Heart left ventricle (tissue), 16 donors: ENCODE measurements around the gene FAM131A. TPM values are rescaled to one million over a fixed set of nuclear protein-coding genes. Genes with fewer than 3 reads are reported as not detected.
A peak's percentile ranks its signal among the peaks of the same experiment; 100 is the strongest.

Experiments
- ATAC-seq, 4 donors: fragments of 200-7000 bp; cut with Tn5 transposase; one replicate each; pipeline ENCODE4 v1.9.1; 2020 to 2022; ENCODE audit warnings: moderate library complexity in 4 of 4, mild to moderate bottlenecking in 3 of 4, moderate number of reproducible peaks in 1 of 4
- DNase-seq, 5 donors: peaks; one replicate each; pipeline ENCODE4 v3.0.0-alpha.2; 2020
- H3K27ac ChIP-seq, 12 donors: fragments of 200-600 bp; sonication (generic) in 4 of 12; one replicate each; pipeline versions ENCODE4 v1.5.0 to v1.8.0; 2016 to 2022; ENCODE audit warnings: mild to moderate bottlenecking in 2 of 12
- H3K27me3 ChIP-seq, 9 donors: fragments of 200-600 bp; sonication (generic) in 2 of 9; one replicate each; pipeline versions ENCODE4 v1.5.1 to v1.8.0; 2016 to 2022; ENCODE audit warnings: mild to moderate bottlenecking in 3 of 9
- H3K36me3 ChIP-seq, 9 donors: fragments of 200-600 bp; sonication (generic) in 2 of 9; one replicate each; pipeline versions ENCODE4 v1.5.0 to v1.8.0; 2018 to 2022; ENCODE audit warnings: mild to moderate bottlenecking in 2 of 9
- H3K4me1 ChIP-seq, 12 donors: fragments of 200-600 bp; sonication (generic) in 4 of 12; one replicate each; pipeline versions ENCODE4 v1.5.0 to v1.8.0; 2016 to 2022; ENCODE audit warnings: mild to moderate bottlenecking in 3 of 12
- H3K4me3 ChIP-seq, 12 donors: fragments of 200-600 bp; sonication (generic) in 4 of 12; one replicate each; pipeline versions ENCODE4 v1.5.0 to v1.8.0; 2017 to 2022; ENCODE audit warnings: mild to moderate bottlenecking in 9 of 12, moderate library complexity in 4 of 12
- H3K9me3 ChIP-seq, 12 donors: fragments of 200-600 bp; sonication (generic) in 4 of 12; one replicate each; pipeline versions ENCODE4 v1.5.0 to v1.8.0; 2016 to 2022; ENCODE audit warnings: mild to moderate bottlenecking in 1 of 12
- POLR2A ChIP-seq, 2 donors: fragments of 450-650 bp; IDR thresholded peaks; one replicate each; pipeline ENCODE4 v1.6.1; 2017; ENCODE audit warnings: antibody characterized with exemption in 2 of 2, mild to moderate bottlenecking in 2 of 2, moderate library complexity in 2 of 2
- WGBS, 4 donors: extraction: QIAGEN DNeasy Blood & Tissue Kit in 2 of 4; methylation state at CpG; one replicate each; pipeline versions ENCODE4 v1.1.5 to v1.1.7; 2013 to 2018; 5-methylcytosine and 5-hydroxymethylcytosine counted together
- intact Hi-C, 10 donors: fragments of 100-400 bp; cut with DNase I; formaldehyde crosslinking; loops; one replicate each; pipeline versions ENCODE4 v1.11.1 to v1.14.2; 2022
- polyA plus RNA-seq, 2 donors: library from polyadenylated mRNA; stranded (reverse); fragments of 200-250 nt; gene quantifications; one replicate each; pipeline ENCODE4 v1.2.3, GENCODE V29; 2013
- total RNA-seq, 9 donors: library from RNA; depleted of rRNA in 2 of 9; stranded (reverse); fragments of >200 nt in 2 of 9; fragmentation: NEBNext Ultra II Directional in 3 of 9; extraction: Animal tissue kit (Norgen Biotek cat#: 25700) in 3 of 9; gene quantifications; one replicate each; pipeline versions ENCODE4 v1.1.0 to v1.2.4, GENCODE V29; 2016 to 2023
- TF ChIP-seq, protein P1 (sequence below), 12 donors: fragments of 200-600 bp; sonication (generic) in 4 of 12; IDR thresholded peaks; one replicate each; pipeline versions ENCODE4 v1.5.0 to v1.8.0; 2018 to 2022; ENCODE audit warnings: antibody characterized with exemption in 12 of 12, mild to moderate bottlenecking in 5 of 12
- donor health status: ischemic (EF 13 %, LVEDD 7.1; RV severe dilation, severe dysfunction).
- donor health status: healthy with polysubstance abuse.
- donor health status: DM: no; HTN: yes; CAD: no.
- donor health status: DM: no; HTN: no; CAD: no.
- donor health status: ischemic (EF 25% LVEDD 6.9; RV normal size, moderate dysfunction).
- donor health status: ischemic (EF 25% LVEDD 5.7; RV mildly dilated, moderate dysfunction).
- donor health status: healthy.
- donor health status: DM: yes; HTN: yes; CAD: no.
- donor health status: ischemic (EF 35%, LVEDD 5.7; RV mildly dilated, moderate dysfunction).
- donor health status: nonischemic (EF 11% LVEDD 7.7; RV severe dilation, severe dysfunction).
- donor health status: DM: yes; HTN: yes; CAD: no.
- donor health status: PGD.
- donor health status: ischemic (EF 29% LVEDD 5.4; RV normal size, mild dysfunction).
- donor health status: nonischemic (EF 23%, LVEDD 6.1; RV moderate dilation, normal function).

The FAM131A gene
- total and polyA plus RNA-seq, 11 donors: 21.9 to 53.2 (median 30.9) TPM

DNA sequence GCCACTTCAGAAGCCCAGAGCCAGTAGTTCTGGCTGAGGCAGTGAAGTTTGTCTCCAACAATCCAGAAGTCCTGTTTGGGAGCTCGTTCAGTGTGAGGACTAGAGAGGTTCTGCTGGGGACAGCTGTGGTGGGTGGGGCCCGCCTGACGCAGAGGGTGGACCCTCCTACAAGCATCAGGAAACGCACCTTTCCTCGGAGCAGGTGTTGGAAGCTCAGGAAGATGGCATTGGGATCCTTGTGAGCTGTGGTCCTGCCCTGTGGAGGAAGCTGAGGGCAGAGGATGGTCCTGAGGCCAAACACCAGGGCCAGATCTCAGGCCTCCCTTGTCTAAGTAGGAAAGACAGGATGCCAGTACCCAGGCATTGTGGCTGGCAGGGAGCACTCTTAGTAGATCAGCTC, 35.5 kb downstream of the FAM131A start:
- peaks cover 0 to 25% (median 15%) of the 10 kb centered on the region in 9 donors for H3K36me3 ChIP-seq
- no peaks in the 10 kb centered on the region for H3K9me3 ChIP-seq
- no peak for TF ChIP-seq POLR2A (IDR thresholded peaks at IDR 0.05)
- TF ChIP-seq, protein P1, sequence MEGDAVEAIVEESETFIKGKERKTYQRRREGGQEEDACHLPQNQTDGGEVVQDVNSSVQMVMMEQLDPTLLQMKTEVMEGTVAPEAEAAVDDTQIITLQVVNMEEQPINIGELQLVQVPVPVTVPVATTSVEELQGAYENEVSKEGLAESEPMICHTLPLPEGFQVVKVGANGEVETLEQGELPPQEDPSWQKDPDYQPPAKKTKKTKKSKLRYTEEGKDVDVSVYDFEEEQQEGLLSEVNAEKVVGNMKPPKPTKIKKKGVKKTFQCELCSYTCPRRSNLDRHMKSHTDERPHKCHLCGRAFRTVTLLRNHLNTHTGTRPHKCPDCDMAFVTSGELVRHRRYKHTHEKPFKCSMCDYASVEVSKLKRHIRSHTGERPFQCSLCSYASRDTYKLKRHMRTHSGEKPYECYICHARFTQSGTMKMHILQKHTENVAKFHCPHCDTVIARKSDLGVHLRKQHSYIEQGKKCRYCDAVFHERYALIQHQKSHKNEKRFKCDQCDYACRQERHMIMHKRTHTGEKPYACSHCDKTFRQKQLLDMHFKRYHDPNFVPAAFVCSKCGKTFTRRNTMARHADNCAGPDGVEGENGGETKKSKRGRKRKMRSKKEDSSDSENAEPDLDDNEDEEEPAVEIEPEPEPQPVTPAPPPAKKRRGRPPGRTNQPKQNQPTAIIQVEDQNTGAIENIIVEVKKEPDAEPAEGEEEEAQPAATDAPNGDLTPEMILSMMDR (IDR thresholded peaks at IDR 0.05): no peak
- ATAC-seq (no peak), DNase-seq (no peak)
- intact Hi-C loops: loop anchor here (2.0 to 10.0 kb wide), 7 partner anchors 94 to 404 kb away; no protein-coding TSS in a partner anchor
- peak overlapping the region in 1 of 12 donors; percentile 37 for H3K27ac ChIP-seq
- peaks cover 0 to 35% (median 19%) of the 10 kb centered on the region in 12 donors for H3K4me1 ChIP-seq
- no peak overlapping the region for H3K4me3 ChIP-seq
- WGBS, 4 donors: 57 to 71% (median 71%) methylated on average over 5 of the region's 5 CpGs
- H3K27me3 ChIP-seq: peaks cover 0 to 17% (median 13%) of the 10 kb centered on the region in 9 donors

DNA sequence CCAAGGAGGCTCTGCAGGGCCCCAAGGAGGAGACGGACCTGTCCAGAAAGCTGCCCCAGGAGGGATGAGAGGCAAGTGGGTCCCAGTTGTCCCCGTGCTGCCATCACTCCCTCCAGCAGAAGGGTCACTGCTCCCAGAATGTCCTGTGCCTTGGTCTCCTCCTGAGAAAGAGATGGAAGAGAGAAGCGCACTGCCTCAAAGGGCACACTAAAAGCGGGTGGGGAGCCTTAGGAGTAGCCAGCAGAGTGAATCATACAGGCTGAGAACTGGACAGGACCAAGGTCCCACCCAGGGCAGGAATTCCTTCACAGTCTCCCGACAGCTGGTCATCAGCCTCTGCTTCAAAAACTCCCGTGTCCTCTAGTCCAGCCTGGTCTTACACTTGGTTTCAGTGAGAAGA, 36.0 kb downstream of the FAM131A start:
- 72 to 83% (median 80%) methylated on average over 6 of the region's 6 CpGs for WGBS, 4 donors
- Histone ChIP-seq H3K36me3 (peaks cover 0 to 20% (median 9%) of the 10 kb centered on the region in 9 donors), H3K4me3 (no peak overlapping the region), H3K27ac (peak overlapping the region in 1 of 12 donors; percentile 37), H3K27me3 (peaks cover 0 to 22% (median 16%) of the 10 kb centered on the region in 9 donors), H3K4me1 (peaks cover 0 to 35% (median 22%) of the 10 kb centered on the region in 12 donors), H3K9me3 (no peaks in the 10 kb centered on the region)
- TF ChIP-seq, protein P1 (IDR thresholded peaks at IDR 0.05): no peak
- TF ChIP-seq POLR2A (IDR thresholded peaks at IDR 0.05): no peak
- intact Hi-C loops: loop anchor here (2.0 to 10.0 kb wide), 7 partner anchors 94 to 404 kb away; no protein-coding TSS in a partner anchor
- DNase-seq (peak in 1 of 5 donors; percentile 47), ATAC-seq (peak in 3 of 4 donors; percentile 55 to 66 (median 56))

- Histone ChIP-seq H3K9me3 (no peaks in the 10 kb centered on the region), H3K27ac (no peak overlapping the region), H3K27me3 (peaks cover 0 to 40% (median 23%) of the 10 kb centered on the region in 9 donors), H3K36me3 (no peaks in the 10 kb centered on the region), H3K4me1 (peaks cover 0 to 37% (median 22%) of the 10 kb centered on the region in 12 donors), H3K4me3 (no peak overlapping the region)
- WGBS, 4 donors: 79 to 88% (median 84%) methylated on average over 12 of the region's 12 CpGs
- TF ChIP-seq, protein P1 (IDR thresholded peaks at IDR 0.05): no peak
- TF ChIP-seq POLR2A (IDR thresholded peaks at IDR 0.05): no peak
- intact Hi-C loops: loop anchor here in 4 of 10 donors (5.0 to 10.0 kb wide), 3 partner anchors 139 to 399 kb away; no protein-coding TSS in a partner anchor
- ATAC-seq (no peak), DNase-seq (no peak)
These were observed 38.5 kb downstream of the FAM131A start for GRCh38 chr3:184375747-184376461.

- Histone ChIP-seq H3K27me3 (peaks cover 0 to 55% (median 31%) of the 10 kb centered on the region in 9 donors), H3K9me3 (no peaks in the 10 kb centered on the region), H3K36me3 (no peaks in the 10 kb centered on the region), H3K4me1 (peaks cover 0 to 42% (median 29%) of the 10 kb centered on the region in 12 donors), H3K27ac (peak overlapping the region in 3 of 12 donors; percentile 13 to 76 (median 33)), H3K4me3 (no peak overlapping the region)
- no peak for DNase-seq
- TF ChIP-seq, protein P1 (IDR thresholded peaks at IDR 0.05): no peak
- TF ChIP-seq POLR2A (IDR thresholded peaks at IDR 0.05): no peak
- intact Hi-C loops: loop anchor here in 4 of 10 donors (5.0 to 10.0 kb wide), 3 partner anchors 137 to 397 kb away; no protein-coding TSS in a partner anchor
- no peak for ATAC-seq
- 77 to 84% (median 78%) methylated on average over 5 of the region's 5 CpGs for WGBS, 4 donors
These were observed 40.0 kb downstream of the FAM131A start for GRCh38 chr3:184377374-184377773.
